Measurements from ENCODE around the gene CFAP74. TPM values are rescaled to one million over a fixed set of nuclear protein-coding genes. Genes with fewer than 3 reads are reported as not detected.
A peak's percentile ranks its signal among the peaks of the same experiment; 100 is the strongest.

Gene CFAP74
- total and polyA plus RNA-seq, 2 of the 13 experiments (the other 11 are each of a cell fraction or from before 2014, with no cell fraction given), result 0.27 to 0.62 TPM

GRCh38 chr1:1941211-1941841 lies 62.3 kb downstream of the CFAP74 start (continued):
- TF ChIP-seq ZNF776 (CRISPR knock-in tag; IDR thresholded peaks at IDR 0.05) (0 out of 2 replicates have a peak, but pooled peaks have one; percentile 18), SUZ12 (IDR thresholded peaks at IDR 0.05; ENCODE audit: low read depth, low read length) (no peak), SALL2 (CRISPR knock-in tag; IDR thresholded peaks at IDR 0.05) (0 out of 2 replicates have a peak, but pooled peaks have one; percentile 44), SOX5 (CRISPR knock-in tag; IDR thresholded peaks at IDR 0.05; ENCODE audit: borderline replicate concordance) (peak; percentile 77; the same call in 1 of the 2 replicates), ZNF12 (CRISPR knock-in tag; IDR thresholded peaks at IDR 0.05) (no peak), ZBTB20 (CRISPR knock-in tag; IDR thresholded peaks at IDR 0.05; ENCODE audit: borderline replicate concordance, low read depth) (peak; percentile 85; the same call in 1 of the 2 replicates), POLR2AphosphoS5 (IDR thresholded peaks at IDR 0.05; ENCODE audit: low read depth, low read length) (peak; percentile 67), NFKBIZ (CRISPR knock-in tag; IDR thresholded peaks at IDR 0.05) (no peak), REPIN1 (CRISPR knock-in tag; IDR thresholded peaks at IDR 0.05; ENCODE audit: borderline replicate concordance, low read depth) (peak; percentile 81), ZNF430 (CRISPR knock-in tag; IDR thresholded peaks at IDR 0.05) (peak; percentile 51; the same call in 1 of the 2 replicates), NCOA2 (CRISPR knock-in tag; IDR thresholded peaks at IDR 0.05) (peak; percentile 84), FOXP1 (IDR thresholded peaks at IDR 0.05) (no peak), FOXP1 (CRISPR knock-in tag; IDR thresholded peaks at IDR 0.05) (peak; percentile 73), ZNF598 (CRISPR knock-in tag; IDR thresholded peaks at IDR 0.05; ENCODE audit: borderline replicate concordance) (peak; percentile 81; the same call in 1 of the 2 replicates), JARID2 (CRISPR knock-in tag; IDR thresholded peaks at IDR 0.05; ENCODE audit: insufficient replicate concordance) (no peak), TIGD3 (CRISPR knock-in tag; IDR thresholded peaks at IDR 0.05; ENCODE audit: borderline replicate concordance) (peak; percentile 80; the same call in 1 of the 2 replicates), ZNF788 (CRISPR knock-in tag; IDR thresholded peaks at IDR 0.05; ENCODE audit: borderline replicate concordance) (peak; percentile 96; the same call in 1 of the 2 replicates), ZMAT3 (CRISPR knock-in tag; conservative IDR thresholded peaks at IDR 0.05) (no peak; the same call in none of the 2 replicates), ZBTB1 (CRISPR knock-in tag; IDR thresholded peaks at IDR 0.05; ENCODE audit: borderline replicate concordance) (no peak), ZNF841 (CRISPR knock-in tag; IDR thresholded peaks at IDR 0.05; ENCODE audit: borderline replicate concordance) (no peak), FOXJ3 (CRISPR knock-in tag; IDR thresholded peaks at IDR 0.05; ENCODE audit: borderline replicate concordance) (peak; percentile 59; the same call in 1 of the 2 replicates), KDM6A (CRISPR knock-in tag; IDR thresholded peaks at IDR 0.05; ENCODE audit: low read depth) (peak; percentile 98), EP300 (IDR thresholded peaks at IDR 0.05; ENCODE audit: low read depth in 2 of 2, low read length in 2 of 2) (peak; percentile 19 to 78; a peak in 2 of 4 replicates), EP300 (CRISPR knock-in tag; IDR thresholded peaks at IDR 0.05; ENCODE audit: borderline replicate concordance) (peak; percentile 78), HMG20A (CRISPR knock-in tag; IDR thresholded peaks at IDR 0.05; ENCODE audit: borderline replicate concordance) (no peak), PHF20 (CRISPR knock-in tag; IDR thresholded peaks at IDR 0.05) (no peak), MXD3 (CRISPR knock-in tag; IDR thresholded peaks at IDR 0.05) (peak; percentile 61)
- TF ChIP-seq, protein P1, sequence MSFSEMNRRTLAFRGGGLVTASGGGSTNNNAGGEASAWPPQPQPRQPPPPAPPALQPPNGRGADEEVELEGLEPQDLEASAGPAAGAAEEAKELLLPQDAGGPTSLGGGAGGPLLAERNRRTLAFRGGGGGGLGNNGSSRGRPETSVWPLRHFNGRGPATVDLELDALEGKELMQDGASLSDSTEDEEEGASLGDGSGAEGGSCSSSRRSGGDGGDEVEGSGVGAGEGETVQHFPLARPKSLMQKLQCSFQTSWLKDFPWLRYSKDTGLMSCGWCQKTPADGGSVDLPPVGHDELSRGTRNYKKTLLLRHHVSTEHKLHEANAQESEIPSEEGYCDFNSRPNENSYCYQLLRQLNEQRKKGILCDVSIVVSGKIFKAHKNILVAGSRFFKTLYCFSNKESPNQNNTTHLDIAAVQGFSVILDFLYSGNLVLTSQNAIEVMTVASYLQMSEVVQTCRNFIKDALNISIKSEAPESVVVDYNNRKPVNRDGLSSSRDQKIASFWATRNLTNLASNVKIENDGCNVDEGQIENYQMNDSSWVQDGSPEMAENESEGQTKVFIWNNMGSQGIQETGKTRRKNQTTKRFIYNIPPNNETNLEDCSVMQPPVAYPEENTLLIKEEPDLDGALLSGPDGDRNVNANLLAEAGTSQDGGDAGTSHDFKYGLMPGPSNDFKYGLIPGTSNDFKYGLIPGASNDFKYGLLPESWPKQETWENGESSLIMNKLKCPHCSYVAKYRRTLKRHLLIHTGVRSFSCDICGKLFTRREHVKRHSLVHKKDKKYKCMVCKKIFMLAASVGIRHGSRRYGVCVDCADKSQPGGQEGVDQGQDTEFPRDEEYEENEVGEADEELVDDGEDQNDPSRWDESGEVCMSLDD (CRISPR knock-in tag; IDR thresholded peaks at IDR 0.05; ENCODE audit: borderline replicate concordance), result no peak

Measured in HepG2 (cell line).